ENCODE measurements around the gene PRKD1. TPM values are rescaled to one million over a fixed set of nuclear protein-coding genes. Genes with fewer than 3 reads are reported as not detected.
"Not testable (repeated sequence)": the region's sequence is repeated elsewhere in the genome, so short reads cannot be mapped to it uniquely, and the experiment has no call there.

PRKD1 gene
- total RNA-seq, 2 experiments from 2014 or later = not detected

GRCh38 chr14:29735459-29735858 lies 192.2 kb downstream of the PRKD1 start:
- no peak for ATAC-seq (ENCODE audit: poor library complexity)

GRCh38 chr14:29734732-29735131 lies 192.9 kb downstream of the PRKD1 start:
- Histone ChIP-seq H3K27me3 (ENCODE audit: control insufficient read depth in 1 of 2, insufficient read depth in 2 of 2, low read length in 2 of 2) (no peaks in the 10 kb centered on the region), H3K4me3 (ENCODE audit: low read length) (no peak overlapping the region), H3K36me3 (ENCODE audit: insufficient read depth, low read length) (no peaks in the 10 kb centered on the region), H3K4me1 (ENCODE audit: insufficient read depth, low read length) (no peaks in the 10 kb centered on the region), H3K9me3 (ENCODE audit: control insufficient read depth in 1 of 2, insufficient read depth in 1 of 2, low read length in 2 of 2) (peaks cover 0 to 8% of the 10 kb centered on the region in 2 experiments), H3K27ac (ENCODE audit: low read depth in 1 of 2, low read length in 2 of 2) (no peak overlapping the region)
- Mint-ChIP-seq H3K27ac (no peak overlapping the region), H3K4me3 (no peak overlapping the region), H3K36me3 (ENCODE audit: low read depth) (no peaks in the 10 kb centered on the region), H3K27me3 (no peaks in the 10 kb centered on the region), H3K4me1 (ENCODE audit: low read depth) (no peaks in the 10 kb centered on the region), H3K9me3 (peaks cover 8% of the 10 kb centered on the region)
- POLR2A ChIA-PET = no interaction called here
- TF ChIP-seq CTCF (IDR thresholded peaks at IDR 0.05) = no peak
- no peak for ATAC-seq (ENCODE audit: poor library complexity)
- CTCF ChIA-PET = no interaction called here
- intact Hi-C loops (cut with DNase I, micrococcal nuclease) = no loop called here
- DNase-seq = no peak

More at GRCh38 chr14:29735459-29735858, 192.2 kb downstream of the PRKD1 start:
- no peaks in the 10 kb centered on the region for H3K36me3 ChIP-seq (ENCODE audit: insufficient read depth, low read length)
- H3K27ac Mint-ChIP-seq = no peak overlapping the region
- no peaks in the 10 kb centered on the region for H3K27me3 Mint-ChIP-seq
- peaks cover 8% of the 10 kb centered on the region for H3K9me3 Mint-ChIP-seq
- no peaks in the 10 kb centered on the region for H3K27me3 ChIP-seq (ENCODE audit: control insufficient read depth in 1 of 2, insufficient read depth in 2 of 2, low read length in 2 of 2)
- peaks cover 0 to 8% of the 10 kb centered on the region in 2 experiments for H3K9me3 ChIP-seq (ENCODE audit: control insufficient read depth in 1 of 2, insufficient read depth in 1 of 2, low read length in 2 of 2)
- TF ChIP-seq CTCF (IDR thresholded peaks at IDR 0.05) = no peak
- ChIA-PET POLR2A (no interaction called here), CTCF (no interaction called here)
- H3K4me1 ChIP-seq (ENCODE audit: insufficient read depth, low read length) = no peaks in the 10 kb centered on the region
- no peaks in the 10 kb centered on the region for H3K4me1 Mint-ChIP-seq (ENCODE audit: low read depth)
- H3K4me3 ChIP-seq (ENCODE audit: low read length) = no peak overlapping the region
- DNase-seq = no peak
- H3K27ac ChIP-seq (ENCODE audit: low read depth in 1 of 2, low read length in 2 of 2) = no peak overlapping the region
- H3K4me3 Mint-ChIP-seq = no peak overlapping the region
- no peaks in the 10 kb centered on the region for H3K36me3 Mint-ChIP-seq (ENCODE audit: low read depth)
- intact Hi-C loops (cut with DNase I, micrococcal nuclease) = no loop called here

- CTCF ChIA-PET; H3K27ac Mint-ChIP-seq; H3K9me3 ChIP-seq (ENCODE audit: control insufficient read depth in 1 of 2, insufficient read depth in 1 of 2, low read length in 2 of 2); H3K36me3 Mint-ChIP-seq (ENCODE audit: low read depth); H3K4me1 Mint-ChIP-seq (ENCODE audit: low read depth); ATAC-seq (ENCODE audit: poor library complexity); H3K27me3 ChIP-seq (ENCODE audit: control insufficient read depth in 1 of 2, insufficient read depth in 2 of 2, low read length in 2 of 2); H3K4me3 ChIP-seq (ENCODE audit: low read length); H3K4me3 Mint-ChIP-seq; H3K4me1 ChIP-seq (ENCODE audit: insufficient read depth, low read length); intact Hi-C loops (cut with DNase I, micrococcal nuclease); H3K9me3 Mint-ChIP-seq; H3K36me3 ChIP-seq (ENCODE audit: insufficient read depth, low read length); H3K27me3 Mint-ChIP-seq; H3K27ac ChIP-seq (ENCODE audit: low read depth in 1 of 2, low read length in 2 of 2); DNase-seq; POLR2A ChIA-PET: not testable (repeated sequence)
Observed at GRCh38 chr14:29726560-29727331, 200.9 kb downstream of the PRKD1 start.

GRCh38 chr14:29724991-29725390 lies 202.7 kb downstream of the PRKD1 start:
- Histone ChIP-seq H3K36me3 (ENCODE audit: insufficient read depth, low read length) (no peaks in the 10 kb centered on the region), H3K27me3 (ENCODE audit: control insufficient read depth in 1 of 2, insufficient read depth in 2 of 2, low read length in 2 of 2) (no peaks in the 10 kb centered on the region), H3K4me1 (ENCODE audit: insufficient read depth, low read length) (no peaks in the 10 kb centered on the region), H3K27ac (ENCODE audit: low read depth in 1 of 2, low read length in 2 of 2) (no peak overlapping the region), H3K4me3 (ENCODE audit: low read length) (no peak overlapping the region), H3K9me3 (ENCODE audit: control insufficient read depth in 1 of 2, insufficient read depth in 1 of 2, low read length in 2 of 2) (no peaks in the 10 kb centered on the region)
- DNase-seq (no peak), ATAC-seq (ENCODE audit: poor library complexity) (no peak)
- intact Hi-C loops (cut with DNase I, micrococcal nuclease) = no loop called here
- ChIA-PET CTCF (no interaction called here), POLR2A (no interaction called here)
- Mint-ChIP-seq H3K36me3 (ENCODE audit: low read depth) (no peaks in the 10 kb centered on the region), H3K4me1 (ENCODE audit: low read depth) (no peaks in the 10 kb centered on the region), H3K27ac (no peak overlapping the region), H3K27me3 (no peaks in the 10 kb centered on the region), H3K4me3 (no peak overlapping the region), H3K9me3 (peaks cover 14% of the 10 kb centered on the region)
- TF ChIP-seq CTCF (IDR thresholded peaks at IDR 0.05) = no peak
